Smooth muscle cell (in vitro differentiated cells): Measurements from ENCODE around the gene NDUFC1. TPM values are rescaled to one million over a fixed set of nuclear protein-coding genes. Genes with fewer than 3 reads are reported as not detected.

Experiments
- DNase-seq: peaks from one replicate; lab custom pipeline; 2025; ENCODE audit not compliant: unreplicated experiment; lab: John Stamatoyannopoulos, UW
- H2AFZ ChIP-seq: fragments of 200-600 bp; sonication (generic); 2 replicates; pipeline ENCODE4 v1.6.0; 2016; ENCODE audit warnings: antibody characterized with exemption, low read depth, mild to moderate bottlenecking
- H3F3A ChIP-seq: fragments of 200-600 bp; sonication (generic); 2 replicates; pipeline ENCODE4 v1.6.0; 2017; ENCODE audit warnings: antibody characterized with exemption, low read depth
- H3K27ac ChIP-seq: fragments of 200-600 bp; sonication (generic); 2 replicates; pipeline ENCODE4 v1.5.1; 2016; ENCODE audit warnings: low read depth, mild to moderate bottlenecking
- H3K27me3 ChIP-seq: fragments of 200-600 bp; sonication (generic); 2 replicates; pipeline ENCODE4 v1.6.1; 2016; ENCODE audit warnings: low read depth, mild to moderate bottlenecking
- H3K36me3 ChIP-seq: fragments of 200-600 bp; sonication (generic); 2 replicates; pipeline ENCODE4 v1.5.1; 2016; ENCODE audit warnings: low read depth
- H3K4me1 ChIP-seq: fragments of 200-600 bp; sonication (generic); 2 replicates; pipeline ENCODE4 v1.5.1; 2016; ENCODE audit warnings: low read depth
- H3K4me2 ChIP-seq: fragments of 200-600 bp; sonication (generic); 2 replicates; pipeline ENCODE4 v1.6.0; 2016; ENCODE audit warnings: mild to moderate bottlenecking
- H3K4me3 ChIP-seq: fragments of 200-600 bp; sonication (generic); 2 replicates; pipeline ENCODE4 v1.5.1; 2016; ENCODE audit warnings: mild to moderate bottlenecking
- H3K79me2 ChIP-seq: fragments of 200-600 bp; sonication (generic); 2 replicates; pipeline ENCODE4 v1.6.0; 2016; ENCODE audit warnings: low read depth, mild to moderate bottlenecking
- H3K9ac ChIP-seq: fragments of 200-600 bp; sonication (generic); 2 replicates; pipeline ENCODE4 v1.6.0; 2016; ENCODE audit warnings: low read depth
- H3K9me3 ChIP-seq: fragments of 200-600 bp; sonication (generic); replicated peaks from 2 replicates; pipeline ENCODE4 v1.5.1; 2016; ENCODE audit warnings: low read depth
- H4K20me1 ChIP-seq: fragments of 200-600 bp; sonication (generic); 2 replicates; pipeline ENCODE4 v1.6.0; 2016; ENCODE audit warnings: low read depth
- CTCF ChIP-seq: fragments of 200-600 bp; sonication (generic); IDR thresholded peaks from 2 replicates; pipeline ENCODE4 v1.5.1; 2017; ENCODE audit warnings: borderline replicate concordance, mild to moderate bottlenecking, antibody characterized with exemption; ENCODE audit not compliant: insufficient read depth, poor library complexity, severe bottlenecking
- WGBS: methylation state at CpG from one replicate; pipeline ENCODE4 v1.1.7; 2016; ENCODE audit warnings: low lambda C conversion rate; 5-methylcytosine and 5-hydroxymethylcytosine counted together
- polyA plus RNA-seq: library from polyadenylated mRNA; unstranded; fragments of >200 nt; fragmentation: Nextera tagmentation; extraction: Ambion mirVana; gene quantifications from 2 replicates; pipeline ENCODE4 v1.2.1, GENCODE V29; 2016
- total RNA-seq: library from RNA; depleted of rRNA; stranded (reverse); fragments of >200 nt; gene quantifications from 2 replicates; pipeline ENCODE4 v1.2.3, GENCODE V29; 2014

Gene NDUFC1
- total and polyA plus RNA-seq, 2 experiments from 2014 or later = 56.8 to 169 TPM

GRCh38 chr4:139319571-139319970, 17.3 kb upstream of the NDUFC1 start:
- Histone ChIP-seq H3K79me2 (peaks cover 99% of the 10 kb centered on the region), H3K9ac (no peak overlapping the region), H3K36me3 (no peaks in the 10 kb centered on the region), H3K4me2 (no peak overlapping the region), H3K27ac (no peak overlapping the region), H4K20me1 (peaks cover 95% of the 10 kb centered on the region), H3F3A (no peaks in the 10 kb centered on the region), H3K4me1 (peaks cover 11% of the 10 kb centered on the region), H3K27me3 (no peaks in the 10 kb centered on the region), H3K4me3 (no peak overlapping the region), H3K9me3 (no peaks in the 10 kb centered on the region), H2AFZ (no peak overlapping the region)
- WGBS = 92% methylated on average over 1 of the region's 1 CpG
- DNase-seq = no peak
- TF ChIP-seq CTCF = no peak

- Histone ChIP-seq H2AFZ (no peak overlapping the region), H3K27ac (no peak overlapping the region), H3K4me2 (no peak overlapping the region), H3K9me3 (no peaks in the 10 kb centered on the region), H3K79me2 (peaks cover 99% of the 10 kb centered on the region), H3K4me3 (no peak overlapping the region), H4K20me1 (peaks cover 95% of the 10 kb centered on the region), H3K9ac (no peak overlapping the region), H3K36me3 (no peaks in the 10 kb centered on the region), H3F3A (no peaks in the 10 kb centered on the region), H3K4me1 (peaks cover 11% of the 10 kb centered on the region), H3K27me3 (no peaks in the 10 kb centered on the region)
- DNase-seq = no peak
- TF ChIP-seq CTCF = no peak
Observed at GRCh38 chr4:139317635-139318034, 15.4 kb upstream of the NDUFC1 start.

GRCh38 chr4:139316733-139317132, 14.5 kb upstream of the NDUFC1 start:
- TF ChIP-seq CTCF = no peak
- H3K36me3 ChIP-seq = no peaks in the 10 kb centered on the region
- DNase-seq = no peak
- H3K79me2 ChIP-seq = peaks cover 99% of the 10 kb centered on the region
- peaks cover 11% of the 10 kb centered on the region for H3K4me1 ChIP-seq
- no peak overlapping the region for H3K9ac ChIP-seq
- no peaks in the 10 kb centered on the region for H3K9me3 ChIP-seq
- no peak overlapping the region for H3K4me3 ChIP-seq
- H3K27me3 ChIP-seq = no peaks in the 10 kb centered on the region
- 98% methylated on average over 2 of the region's 2 CpGs for WGBS
- no peak overlapping the region for H3K27ac ChIP-seq
- H3K4me2 ChIP-seq = no peak overlapping the region
- no peak overlapping the region for H2AFZ ChIP-seq
- H4K20me1 ChIP-seq = peaks cover 95% of the 10 kb centered on the region
- no peaks in the 10 kb centered on the region for H3F3A ChIP-seq

GRCh38 chr4:139315221-139315675, 13.0 kb upstream of the NDUFC1 start:
- H3K36me3 ChIP-seq = no peaks in the 10 kb centered on the region
- H3K9ac ChIP-seq = no peak overlapping the region
- no peak for TF ChIP-seq CTCF
- no peaks in the 10 kb centered on the region for H3K9me3 ChIP-seq
- H3K4me3 ChIP-seq = no peak overlapping the region
- H3K27me3 ChIP-seq = no peaks in the 10 kb centered on the region
- 78% methylated on average over 13 of the region's 13 CpGs for WGBS
- H3K27ac ChIP-seq = no peak overlapping the region
- peaks cover 11% of the 10 kb centered on the region for H3K4me1 ChIP-seq
- H3K4me2 ChIP-seq = no peak overlapping the region
- H2AFZ ChIP-seq = no peak overlapping the region
- H3F3A ChIP-seq = no peaks in the 10 kb centered on the region
- no peak for DNase-seq
- peaks cover 95% of the 10 kb centered on the region for H4K20me1 ChIP-seq
- H3K79me2 ChIP-seq = peaks cover 100% of the 10 kb centered on the region
